Measurements from ENCODE around the gene GNG7. TPM values are rescaled to one million over a fixed set of nuclear protein-coding genes. Genes with fewer than 3 reads are reported as not detected.
"Not testable (repeated sequence)": the region's sequence is repeated elsewhere in the genome, so short reads cannot be mapped to it uniquely, and the experiment has no call there.

Gene GNG7
- total and polyA plus RNA-seq, 8 donors = 4.0 to 8.8 (median 6.0) TPM

DNA sequence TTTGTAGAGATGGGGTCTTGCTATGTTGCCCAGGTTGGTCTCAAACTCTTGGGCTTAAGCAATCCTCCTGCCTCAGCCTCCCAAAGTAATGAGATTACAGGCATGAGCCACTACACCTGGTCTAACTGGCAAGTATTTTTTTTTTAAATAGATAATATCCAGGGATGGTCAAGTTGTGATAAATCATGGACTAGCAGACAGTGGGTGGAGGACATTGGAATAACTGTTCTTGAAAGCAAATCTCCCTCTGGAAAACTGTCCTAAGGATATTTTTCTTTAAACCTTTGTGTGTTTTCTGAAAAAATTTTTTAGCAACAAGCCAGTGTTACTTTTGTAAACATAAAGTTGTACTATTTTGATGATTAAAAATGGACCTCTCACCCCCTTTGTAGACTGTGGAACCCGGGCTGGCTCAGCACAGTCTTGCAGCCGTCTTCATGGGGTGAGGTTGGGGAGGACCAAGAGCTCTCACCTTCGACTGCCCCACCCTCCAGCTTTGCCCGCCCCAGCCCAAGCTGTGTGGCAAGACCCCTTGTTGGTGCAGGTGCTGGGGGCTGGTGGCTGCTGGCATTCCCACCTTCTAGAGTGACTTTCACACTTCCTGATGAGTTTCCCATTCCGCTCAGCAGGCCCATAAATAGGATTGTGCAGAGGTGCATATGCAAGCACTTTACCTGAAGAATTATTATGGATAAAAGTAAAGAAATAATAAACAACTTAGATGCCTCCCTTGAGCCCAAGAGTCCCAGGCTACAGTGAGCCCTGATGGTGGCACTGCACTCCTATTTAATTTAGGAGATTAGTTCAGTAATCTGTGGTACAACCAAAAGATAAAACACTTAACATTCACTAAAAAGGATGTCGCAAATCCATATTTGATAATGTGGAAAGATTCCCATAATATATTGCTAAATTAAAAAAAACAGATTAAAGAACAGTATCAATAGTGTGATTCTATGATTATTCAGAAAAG lies 119.2 kb downstream of the GNG7 start:
- FAIRE-seq = no peak
- WGBS, 2 donors = 91 to 96% methylated on average over 6 of the region's 6 CpGs

DNA sequence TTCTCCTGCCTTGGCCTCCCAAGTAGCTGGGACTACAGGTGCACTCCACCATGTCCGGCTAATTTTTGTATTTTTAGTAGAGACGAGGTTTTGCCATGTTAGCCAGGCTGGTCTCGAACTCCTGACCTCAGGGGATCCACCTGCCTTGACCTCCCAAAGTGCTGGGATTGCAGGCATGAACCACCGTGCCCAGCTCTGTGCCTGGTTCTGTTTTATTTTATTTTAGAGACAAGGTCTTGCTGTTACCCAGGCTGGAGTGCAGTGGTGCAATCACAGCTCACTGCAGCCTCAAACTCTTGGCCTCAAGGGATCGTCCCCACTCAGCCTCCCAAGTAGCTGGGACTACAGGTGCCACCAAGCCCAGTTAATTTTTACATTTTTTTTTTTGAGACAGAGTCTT lies 122.1 kb downstream of the GNG7 start:
- not testable (repeated sequence) for H3K9me3 ChIP-seq, FAIRE-seq, H3K27me3 ChIP-seq, H3K4me3 ChIP-seq, H3K36me3 ChIP-seq, ATAC-seq, H3K27ac ChIP-seq
- intact Hi-C loops (cut with DNase I) = loop anchor here in 1 of 3 donors (10.0 kb wide), 1 partner anchor 106 kb away; the partner anchor contains the start of gene GADD45B
- WGBS, 2 donors = 87 to 91% methylated on average over 5 of the region's 5 CpGs
- peaks cover 7 to 32% (median 11%) of the 10 kb centered on the region in 3 donors for H3K4me1 ChIP-seq
- peak in 2 of 6 donors; percentile 14 to 15 for DNase-seq

More for the DNA sequence above, 119.2 kb downstream of the GNG7 start:
- H3K27ac ChIP-seq = no peak overlapping the region
- peaks cover 10 to 28% (median 15%) of the 10 kb centered on the region in 3 donors for H3K4me1 ChIP-seq
- ATAC-seq (no peak), DNase-seq (peak in 2 of 6 donors; percentile 13 to 16)
- intact Hi-C loops (cut with DNase I) = loop anchor here in 1 of 3 donors (10.0 kb wide), 1 partner anchor 108 kb away; the partner anchor contains the start of gene GADD45B
- no peak overlapping the region for H3K4me3 ChIP-seq
- TF ChIP-seq, protein P1, sequence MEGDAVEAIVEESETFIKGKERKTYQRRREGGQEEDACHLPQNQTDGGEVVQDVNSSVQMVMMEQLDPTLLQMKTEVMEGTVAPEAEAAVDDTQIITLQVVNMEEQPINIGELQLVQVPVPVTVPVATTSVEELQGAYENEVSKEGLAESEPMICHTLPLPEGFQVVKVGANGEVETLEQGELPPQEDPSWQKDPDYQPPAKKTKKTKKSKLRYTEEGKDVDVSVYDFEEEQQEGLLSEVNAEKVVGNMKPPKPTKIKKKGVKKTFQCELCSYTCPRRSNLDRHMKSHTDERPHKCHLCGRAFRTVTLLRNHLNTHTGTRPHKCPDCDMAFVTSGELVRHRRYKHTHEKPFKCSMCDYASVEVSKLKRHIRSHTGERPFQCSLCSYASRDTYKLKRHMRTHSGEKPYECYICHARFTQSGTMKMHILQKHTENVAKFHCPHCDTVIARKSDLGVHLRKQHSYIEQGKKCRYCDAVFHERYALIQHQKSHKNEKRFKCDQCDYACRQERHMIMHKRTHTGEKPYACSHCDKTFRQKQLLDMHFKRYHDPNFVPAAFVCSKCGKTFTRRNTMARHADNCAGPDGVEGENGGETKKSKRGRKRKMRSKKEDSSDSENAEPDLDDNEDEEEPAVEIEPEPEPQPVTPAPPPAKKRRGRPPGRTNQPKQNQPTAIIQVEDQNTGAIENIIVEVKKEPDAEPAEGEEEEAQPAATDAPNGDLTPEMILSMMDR (IDR thresholded peaks at IDR 0.05) = no peak
- no peaks in the 10 kb centered on the region for H3K9me3 ChIP-seq
- H3K36me3 ChIP-seq = no peaks in the 10 kb centered on the region
- H3K27me3 ChIP-seq = no peaks in the 10 kb centered on the region

DNA sequence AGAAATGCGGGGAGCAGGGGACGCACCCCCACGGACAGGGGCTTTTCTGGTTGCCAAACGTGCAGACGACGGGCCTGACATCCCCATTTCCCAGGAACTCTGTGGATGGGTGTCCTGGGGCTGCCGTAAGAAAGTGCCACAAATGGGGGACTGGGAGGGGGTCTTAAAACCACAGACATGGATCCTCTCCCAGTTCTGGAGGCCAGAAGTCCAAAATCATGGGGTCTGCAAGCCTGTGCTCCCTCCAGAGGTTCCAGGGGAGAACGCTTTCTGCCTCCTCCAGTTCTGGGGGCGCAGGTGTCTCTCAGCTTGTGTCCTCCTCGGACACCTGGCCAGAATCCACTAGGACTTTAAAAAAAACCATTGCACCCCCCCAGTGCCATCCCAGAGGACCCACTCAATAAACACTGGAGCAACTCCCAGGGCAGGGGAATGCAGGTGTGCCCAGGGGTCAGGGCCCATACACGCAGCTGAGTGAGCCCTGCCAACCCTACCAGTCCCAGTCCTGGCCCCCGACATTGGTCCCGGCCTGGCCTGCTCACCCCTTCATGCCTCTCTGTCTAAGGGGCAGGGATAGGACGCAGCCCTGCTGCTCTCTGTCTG lies 122.7 kb downstream of the GNG7 start:
- intact Hi-C loops (cut with DNase I) = loop anchor here in 1 of 3 donors (5.0 to 10.0 kb wide), 2 partner anchors 82 to 105 kb away; partner anchors contain the start of gene GADD45B
- peak in 3 of 6 donors; percentile 34 to 64 (median 56) for DNase-seq
- peak overlapping the region; percentile 21 to 53 (median 34) for H3K4me3 ChIP-seq
- no peak for FAIRE-seq
- H3K36me3 ChIP-seq = no peaks in the 10 kb centered on the region
- 30 to 31% methylated on average over 14 of the region's 14 CpGs for WGBS, 2 donors
- H3K4me1 ChIP-seq = peaks cover 7 to 32% (median 11%) of the 10 kb centered on the region in 3 donors
- no peak for ATAC-seq
- H3K9me3 ChIP-seq = no peaks in the 10 kb centered on the region
- TF ChIP-seq, protein P1 (IDR thresholded peaks at IDR 0.05) = peak in 1 of 4 donors; percentile 4
- no peaks in the 10 kb centered on the region for H3K27me3 ChIP-seq
- H3K27ac ChIP-seq = peak overlapping the region; percentile 35 to 73 (median 53)

DNA sequence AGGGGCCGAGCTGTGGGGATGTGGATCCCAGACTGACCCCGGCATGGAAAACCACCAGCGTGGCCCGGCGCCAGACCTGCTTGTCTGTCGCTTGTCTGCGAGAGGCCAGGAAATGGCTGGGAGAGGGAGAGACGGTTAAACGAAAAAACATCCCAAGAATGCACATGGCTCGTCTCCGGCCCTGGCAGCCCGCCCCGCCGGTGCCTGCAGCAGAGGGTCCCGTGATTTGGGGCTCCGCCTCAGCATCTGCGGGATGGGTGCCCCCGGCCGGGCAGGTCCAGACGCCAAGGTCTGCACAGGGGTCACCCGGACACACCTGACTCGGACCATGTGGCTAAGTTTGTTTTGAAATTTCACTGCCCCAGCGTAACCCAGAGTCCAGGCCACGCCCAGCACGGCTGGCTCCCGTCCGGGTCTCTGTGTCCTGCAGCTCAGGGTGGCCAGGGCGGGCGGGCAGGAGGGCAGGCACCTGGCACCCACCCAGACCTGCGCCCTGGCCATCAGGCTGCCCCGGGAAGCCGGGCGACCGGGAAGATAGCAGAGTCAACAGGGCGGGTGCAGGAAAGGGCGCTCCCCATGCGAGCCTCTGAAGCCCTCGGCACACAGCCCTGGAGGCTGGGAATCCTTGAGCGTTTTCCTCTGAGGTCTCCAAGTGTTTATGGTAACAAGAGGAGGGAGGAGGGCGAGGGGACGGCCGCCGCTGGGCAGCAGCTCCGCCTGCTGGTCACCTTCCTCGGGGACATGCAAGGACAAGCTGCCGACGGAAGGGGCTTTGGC lies 123.4 kb downstream of the GNG7 start:
- peak; percentile 84 to 89 (median 87) for ATAC-seq
- 1% methylated on average over 39 to 47 of the region's 47 CpGs for WGBS, 2 donors
- TF ChIP-seq, protein P1 (IDR thresholded peaks at IDR 0.05) = peak; percentile 58 to 79 (median 72)
- peak overlapping the region; percentile 35 to 73 (median 53) for H3K27ac ChIP-seq
- DNase-seq = peak; percentile 83 to 95 (median 90)
- H3K4me3 ChIP-seq = peak overlapping the region; percentile 21 to 53 (median 34)
- H3K36me3 ChIP-seq = no peaks in the 10 kb centered on the region
- intact Hi-C loops (cut with DNase I) = loop anchor here in 1 of 3 donors (5.0 kb wide), 1 partner anchor 82 kb away; no protein-coding TSS in a partner anchor
- peaks cover 7 to 32% (median 11%) of the 10 kb centered on the region in 3 donors for H3K4me1 ChIP-seq
- no peaks in the 10 kb centered on the region for H3K9me3 ChIP-seq
- FAIRE-seq = no peak
- H3K27me3 ChIP-seq = no peaks in the 10 kb centered on the region

All from pancreas (tissue), 10 donors.